HG02973 (cell line): Measurements from ENCODE around the gene ENOX1.

Source experiments
- ATAC-seq: cut with Tn5 transposase; IDR thresholded peaks from one replicate; pipeline ENCODE4 v1.9.1; 2021; ENCODE audit warnings: moderate library complexity; ENCODE audit not compliant: unreplicated experiment

The ENOX1 gene

GRCh38 chr13:43268632-43269031 lies 518.1 kb downstream of the ENOX1 start:
- ATAC-seq = no peak

- ATAC-seq = no peak
These were observed 518.9 kb downstream of the ENOX1 start for GRCh38 chr13:43267916-43268315.

- no peak for ATAC-seq
These were observed 519.7 kb downstream of the ENOX1 start for GRCh38 chr13:43266936-43267615.

GRCh38 chr13:43265028-43265427 lies 521.7 kb downstream of the ENOX1 start:
- ATAC-seq = no peak

DNA sequence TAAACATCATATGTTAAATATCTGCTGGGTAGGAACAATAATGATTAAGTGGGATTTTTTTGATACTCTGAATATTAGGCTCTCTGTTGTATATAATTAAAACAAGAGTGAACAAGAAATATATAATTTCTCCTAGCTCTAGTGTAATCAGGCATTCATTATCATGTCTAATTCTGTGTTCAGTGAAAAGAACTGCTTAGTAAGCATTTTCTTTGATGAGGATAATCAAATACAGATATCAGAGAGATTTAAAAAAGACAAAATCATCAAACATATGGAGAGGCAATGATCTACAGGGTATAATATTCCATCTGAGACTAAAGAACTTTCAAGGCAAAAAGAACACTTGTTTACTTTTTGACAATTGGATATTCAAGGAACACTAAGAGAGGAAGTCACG lies 522.3 kb downstream of the ENOX1 start:
- ATAC-seq = no peak

DNA sequence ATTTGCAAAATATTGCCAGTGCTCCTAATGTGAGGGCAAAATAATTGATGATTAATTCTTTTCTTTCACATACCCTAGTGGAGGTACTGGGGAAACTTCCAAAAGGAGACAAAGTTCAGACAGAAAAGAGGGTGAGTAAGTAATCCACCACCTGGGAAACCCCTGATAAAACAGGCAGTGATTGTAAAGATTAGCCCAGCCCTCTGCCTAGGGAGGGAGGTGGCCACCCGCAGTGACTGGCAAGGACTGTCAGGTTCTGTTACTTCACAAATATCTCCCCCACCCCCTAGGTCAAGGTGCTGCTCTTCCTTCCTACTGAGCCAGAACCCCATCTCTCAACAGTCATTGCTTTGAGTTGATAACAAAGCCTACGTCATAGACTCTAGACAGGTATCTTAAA lies 523.7 kb downstream of the ENOX1 start:
- no peak for ATAC-seq

DNA sequence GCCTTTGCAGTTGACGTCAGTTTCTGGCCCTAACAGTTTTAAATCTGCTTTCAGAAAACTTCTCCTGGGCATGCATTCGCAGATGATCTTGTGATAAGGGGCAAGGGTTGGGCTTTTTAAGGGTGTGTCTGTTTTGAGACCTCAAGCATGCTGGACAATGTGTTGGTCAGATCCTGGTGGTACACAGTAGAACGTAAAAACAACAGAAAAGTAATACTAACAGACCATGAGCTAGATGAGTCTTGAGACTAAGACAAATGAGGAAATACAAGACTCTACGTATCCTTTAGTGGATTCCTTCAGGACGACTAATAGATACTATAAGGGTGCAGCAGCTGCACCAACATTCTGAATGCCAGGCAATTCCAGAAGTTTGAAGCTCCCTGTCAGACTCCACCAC lies 525.8 kb downstream of the ENOX1 start:
- ATAC-seq = no peak

GRCh38 chr13:43258771-43259170 lies 528.0 kb downstream of the ENOX1 start:
- no peak for ATAC-seq

DNA sequence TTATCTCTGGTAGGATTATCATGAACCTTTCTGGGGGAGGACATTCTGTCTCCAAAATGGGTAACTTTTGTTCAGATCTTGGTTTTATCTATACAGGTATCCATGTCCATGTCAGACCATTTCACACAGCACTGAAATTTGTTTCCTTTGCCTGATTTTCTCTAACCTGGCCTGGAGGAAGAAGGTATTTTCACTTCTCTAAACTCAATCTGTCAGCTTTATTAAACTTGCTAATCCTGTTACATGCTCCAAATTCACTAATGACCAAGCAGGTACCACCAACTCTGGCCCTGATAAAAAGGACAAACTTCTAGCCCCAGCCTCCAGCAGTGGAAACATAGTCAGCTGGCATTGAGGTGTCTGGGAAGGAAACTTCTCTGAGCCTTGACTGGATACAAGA lies 529.0 kb downstream of the ENOX1 start:
- ATAC-seq = no peak

GRCh38 chr13:43251961-43252360 lies 534.8 kb downstream of the ENOX1 start:
- ATAC-seq = no peak

DNA sequence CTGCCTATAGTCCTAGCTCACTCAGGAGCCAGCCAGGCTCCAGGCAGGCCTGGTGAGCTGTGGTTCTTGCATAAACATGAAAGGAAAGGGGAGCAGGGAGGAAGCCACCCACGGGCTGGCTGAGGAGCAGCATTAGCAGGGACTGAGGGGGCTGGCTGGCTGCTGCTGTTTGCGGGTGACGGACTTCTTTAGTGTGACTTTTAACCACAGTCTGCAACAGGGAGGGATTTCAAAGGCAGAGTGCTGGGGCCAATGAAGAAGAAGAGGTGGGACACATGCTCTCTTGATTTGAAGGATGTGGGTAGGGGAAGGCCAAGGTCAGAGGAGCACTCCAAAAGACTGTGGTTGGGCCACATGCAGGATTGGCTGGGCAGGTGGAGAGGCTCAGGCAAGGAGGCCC lies 540.4 kb downstream of the ENOX1 start:
- ATAC-seq = no peak

DNA sequence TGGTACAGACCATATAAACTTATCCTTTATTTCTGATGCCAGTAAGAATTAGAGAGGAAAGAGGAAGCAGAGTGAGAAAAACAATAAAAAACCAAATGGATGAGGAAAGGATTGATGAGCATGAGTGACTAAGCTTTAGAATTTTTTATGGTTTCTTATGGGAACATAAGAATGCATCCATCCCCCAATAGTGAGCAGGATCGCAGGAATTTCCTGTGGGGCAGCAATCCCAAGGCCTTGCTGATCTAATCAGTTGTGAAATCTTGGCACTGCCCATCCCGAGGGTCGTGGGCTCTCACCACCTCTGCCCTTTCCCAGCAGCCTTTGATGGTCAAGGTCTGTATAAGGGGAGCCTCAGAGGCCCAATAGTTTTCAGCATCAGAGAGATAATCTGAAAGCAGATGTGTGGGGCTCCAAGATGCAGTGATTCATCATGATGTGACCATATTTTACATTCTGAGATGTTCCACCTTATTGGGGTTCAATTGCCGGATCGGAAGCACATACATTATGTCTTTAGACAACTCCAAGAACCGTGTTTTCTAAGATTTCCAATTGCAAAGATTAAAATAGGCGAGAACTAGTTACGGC lies 541.3 kb downstream of the ENOX1 start:
- ATAC-seq = no peak

GRCh38 chr13:43244481-43244880 lies 542.3 kb downstream of the ENOX1 start:
- no peak for ATAC-seq

GRCh38 chr13:43243711-43244110 lies 543.1 kb downstream of the ENOX1 start:
- ATAC-seq = no peak

GRCh38 chr13:43242040-43242439 lies 544.7 kb downstream of the ENOX1 start:
- ATAC-seq = no peak

DNA sequence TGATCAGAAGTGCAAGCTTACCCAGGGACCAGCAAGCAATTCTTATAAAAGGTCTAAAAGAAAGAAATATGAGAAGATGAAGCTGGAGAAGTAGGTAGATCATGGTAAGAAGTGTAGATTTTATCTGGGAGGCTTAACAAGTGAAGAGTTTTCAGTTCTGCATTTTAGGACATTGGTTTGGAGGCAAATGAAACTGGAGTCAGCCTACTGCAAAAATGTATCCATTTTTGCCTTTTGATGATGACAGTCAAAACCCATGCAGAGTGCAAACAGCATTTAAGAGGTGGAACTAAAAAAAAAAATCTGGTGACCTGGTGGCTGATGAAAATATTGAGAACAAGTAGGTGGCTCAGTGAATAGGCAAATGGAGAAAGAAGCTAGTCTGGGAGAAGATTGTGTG lies 546.5 kb downstream of the ENOX1 start:
- peak; percentile 80 for ATAC-seq

DNA sequence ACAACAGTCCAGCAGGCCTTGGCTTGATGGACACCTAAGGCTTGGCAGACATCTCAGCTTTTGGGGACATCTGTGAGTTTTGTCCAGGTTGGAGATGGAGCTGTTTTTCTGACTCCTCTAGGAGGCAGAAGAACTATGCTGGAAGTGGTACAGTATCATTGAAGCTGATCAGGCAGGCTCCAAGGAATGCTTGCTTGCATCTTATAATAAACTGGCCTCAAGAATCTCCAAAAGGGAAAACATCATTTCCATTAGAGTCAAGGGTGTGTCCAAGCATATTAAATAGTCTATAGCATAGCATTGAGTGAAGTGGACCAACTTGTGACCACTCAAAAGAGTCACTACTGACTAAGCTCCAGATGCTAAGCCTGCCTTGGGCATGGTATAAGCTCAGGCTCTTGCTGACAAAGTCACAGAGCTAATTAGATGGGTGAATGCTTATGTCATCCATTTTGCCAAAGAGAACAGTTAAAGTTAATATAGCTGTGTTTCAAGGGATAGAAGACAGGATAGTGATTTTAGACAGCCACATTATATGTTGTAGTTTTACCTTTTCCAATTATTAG lies 547.4 kb downstream of the ENOX1 start:
- no peak for ATAC-seq

GRCh38 chr13:43238341-43239083 lies 548.3 kb downstream of the ENOX1 start:
- ATAC-seq = no peak

DNA sequence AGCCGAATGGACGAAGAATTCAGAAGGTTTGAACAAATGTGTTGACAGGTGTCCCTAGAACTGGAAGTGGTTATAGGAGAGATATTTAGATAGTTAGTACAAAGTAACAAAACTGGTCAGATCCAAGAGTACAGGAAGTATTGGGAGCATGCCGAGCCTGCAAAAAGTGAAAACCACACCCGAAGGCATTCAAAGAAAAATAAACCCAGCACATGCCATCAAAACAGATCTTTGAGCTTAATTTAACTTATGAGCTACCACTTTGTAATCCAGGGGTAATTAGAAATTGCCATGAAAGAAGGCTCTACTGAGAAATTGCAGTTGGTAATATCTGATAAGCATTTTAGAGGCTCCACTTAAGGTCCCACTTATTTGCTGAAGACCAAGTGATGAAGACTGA lies 549.2 kb downstream of the ENOX1 start:
- ATAC-seq = no peak

DNA sequence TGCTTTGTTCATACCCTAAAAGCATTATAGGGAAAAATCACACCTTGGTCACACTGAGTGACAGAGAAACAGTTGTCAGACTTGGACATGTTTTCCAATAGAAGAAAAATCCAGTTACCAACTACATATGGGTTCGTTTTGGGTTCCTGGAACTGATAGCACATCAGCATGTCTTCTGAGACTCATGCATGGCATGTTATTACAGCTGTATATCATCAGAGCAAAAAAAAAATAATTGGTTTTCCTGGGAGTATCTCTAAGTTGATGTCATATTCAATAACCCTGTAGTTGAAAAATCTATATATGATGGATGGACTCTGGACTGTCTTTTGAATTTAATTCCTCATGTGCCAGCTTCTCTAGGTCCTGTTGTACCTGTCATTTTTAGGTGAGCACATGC lies 551.7 kb downstream of the ENOX1 start:
- no peak for ATAC-seq

- no peak for ATAC-seq
These were observed 553.9 kb downstream of the ENOX1 start for GRCh38 chr13:43232873-43233265.
